ENCODE results near the gene CACNA2D3.
"Not testable (repeated sequence)": the region's sequence is repeated elsewhere in the genome, so short reads cannot be mapped to it uniquely, and the experiment has no call there.

The CACNA2D3 gene

GRCh38 chr3:55064164-55064563 lies 941.8 kb downstream of the CACNA2D3 start:
- FAIRE-seq = no peak

GRCh38 chr3:55065331-55065730 lies 943.0 kb downstream of the CACNA2D3 start:
- FAIRE-seq = no peak

GRCh38 chr3:55066551-55067047 lies 944.2 kb downstream of the CACNA2D3 start:
- FAIRE-seq = no peak

GRCh38 chr3:55069950-55070349 lies 947.6 kb downstream of the CACNA2D3 start:
- no peak for FAIRE-seq

- no peak for FAIRE-seq
Measured at GRCh38 chr3:55074796-55075195, 952.4 kb downstream of the CACNA2D3 start.

- no peak for FAIRE-seq
Measured at GRCh38 chr3:55075846-55076245, 953.5 kb downstream of the CACNA2D3 start.

GRCh38 chr3:55077726-55078125 lies 955.4 kb downstream of the CACNA2D3 start:
- FAIRE-seq = no peak

- FAIRE-seq = no peak
Measured at GRCh38 chr3:55078876-55079275, 956.5 kb downstream of the CACNA2D3 start.

GRCh38 chr3:55085231-55085630 lies 962.9 kb downstream of the CACNA2D3 start:
- FAIRE-seq = no peak

- FAIRE-seq = no peak
Measured at GRCh38 chr3:55089211-55089610, 966.9 kb downstream of the CACNA2D3 start.

GRCh38 chr3:55090291-55090690 lies 967.9 kb downstream of the CACNA2D3 start:
- no peak for FAIRE-seq

GRCh38 chr3:55090746-55091145 lies 968.4 kb downstream of the CACNA2D3 start:
- FAIRE-seq = no peak

GRCh38 chr3:55091381-55092225 lies 969.3 kb downstream of the CACNA2D3 start:
- no peak for FAIRE-seq

GRCh38 chr3:55094676-55095075 lies 972.3 kb downstream of the CACNA2D3 start:
- no peak for FAIRE-seq

GRCh38 chr3:55097441-55097840 lies 975.1 kb downstream of the CACNA2D3 start:
- FAIRE-seq = no peak

- no peak for FAIRE-seq
Measured at GRCh38 chr3:55105647-55106046, 983.3 kb downstream of the CACNA2D3 start.

- no peak for FAIRE-seq
Measured at GRCh38 chr3:55107187-55107586, 984.8 kb downstream of the CACNA2D3 start.

GRCh38 chr3:55111906-55112305 lies 989.6 kb downstream of the CACNA2D3 start:
- not testable (repeated sequence) for FAIRE-seq

GRCh38 chr3:55118451-55118850 lies 996.1 kb downstream of the CACNA2D3 start:
- FAIRE-seq = no peak

- no peak for FAIRE-seq
Measured at GRCh38 chr3:55119268-55119667, 996.9 kb downstream of the CACNA2D3 start.

- no peak for FAIRE-seq
Measured at GRCh38 chr3:55122312-55122711, 1000.0 kb downstream of the CACNA2D3 start.
